Sigmoid colon (tissue), 4 donors: ENCODE measurements around the gene ZP4.

ENCODE experiments used
- POLR2AphosphoS5 ChIP-seq, 4 donors: sonication (generic); formaldehyde crosslinking; IDR thresholded peaks; one replicate each; pipeline ENCODE4 v1.6.1; 2017; ENCODE audit warnings: antibody characterized with exemption in 4 of 4
- TF ChIP-seq, protein P1 (sequence below), 4 experiments: fragments of 450-650 bp in 3 of 4; fragments of 200-600 bp in 1 of 4; IDR thresholded peaks; one replicate each; pipeline ENCODE4 v1.5.1; 2016 to 2019; ENCODE audit warnings: antibody characterized with exemption in 4 of 4, mild to moderate bottlenecking in 3 of 4, moderate library complexity in 2 of 4

DNA sequence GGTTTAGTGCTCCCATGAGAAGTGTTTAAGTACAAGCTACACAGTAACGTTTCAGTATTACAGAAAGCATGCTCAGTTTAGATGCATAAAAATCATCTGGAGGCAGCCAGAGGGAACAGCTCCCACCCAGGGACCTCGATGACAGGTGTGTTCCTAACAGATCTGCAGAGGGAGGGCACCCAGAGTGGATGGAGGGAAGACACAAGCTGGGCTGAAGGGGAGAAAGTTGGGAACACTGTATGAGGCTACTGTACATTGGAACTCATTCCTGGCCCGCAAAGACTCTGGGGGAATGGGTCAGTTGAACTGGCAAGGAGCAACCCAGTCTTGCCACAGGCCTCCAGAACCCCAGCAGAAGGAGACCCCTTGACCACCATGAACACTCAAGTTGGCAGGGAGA is 52.4 kb downstream of the ZP4 start:
- TF ChIP-seq, protein P1, sequence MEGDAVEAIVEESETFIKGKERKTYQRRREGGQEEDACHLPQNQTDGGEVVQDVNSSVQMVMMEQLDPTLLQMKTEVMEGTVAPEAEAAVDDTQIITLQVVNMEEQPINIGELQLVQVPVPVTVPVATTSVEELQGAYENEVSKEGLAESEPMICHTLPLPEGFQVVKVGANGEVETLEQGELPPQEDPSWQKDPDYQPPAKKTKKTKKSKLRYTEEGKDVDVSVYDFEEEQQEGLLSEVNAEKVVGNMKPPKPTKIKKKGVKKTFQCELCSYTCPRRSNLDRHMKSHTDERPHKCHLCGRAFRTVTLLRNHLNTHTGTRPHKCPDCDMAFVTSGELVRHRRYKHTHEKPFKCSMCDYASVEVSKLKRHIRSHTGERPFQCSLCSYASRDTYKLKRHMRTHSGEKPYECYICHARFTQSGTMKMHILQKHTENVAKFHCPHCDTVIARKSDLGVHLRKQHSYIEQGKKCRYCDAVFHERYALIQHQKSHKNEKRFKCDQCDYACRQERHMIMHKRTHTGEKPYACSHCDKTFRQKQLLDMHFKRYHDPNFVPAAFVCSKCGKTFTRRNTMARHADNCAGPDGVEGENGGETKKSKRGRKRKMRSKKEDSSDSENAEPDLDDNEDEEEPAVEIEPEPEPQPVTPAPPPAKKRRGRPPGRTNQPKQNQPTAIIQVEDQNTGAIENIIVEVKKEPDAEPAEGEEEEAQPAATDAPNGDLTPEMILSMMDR (IDR thresholded peaks at IDR 0.05): no peak
- no peak for TF ChIP-seq POLR2AphosphoS5 (IDR thresholded peaks at IDR 0.05)
